Measurements from ENCODE around the gene STARD5. TPM values are rescaled to one million over a fixed set of nuclear protein-coding genes. Genes with fewer than 3 reads are reported as not detected.

The STARD5 gene
- total RNA-seq, 4 donors from 2014 or later = 2.7 to 8.0 (median 5.0) TPM

GRCh38 chr15:81263477-81263876 lies 60.5 kb downstream of the STARD5 start:
- no peak for TF ChIP-seq CTCF (IDR thresholded peaks at IDR 0.05)
- ATAC-seq (ENCODE audit: low FRiP score) (no peak), DNase-seq (ENCODE audit: low spot score) (no peak)

GRCh38 chr15:81261172-81261811 lies 62.6 kb downstream of the STARD5 start:
- no peak for TF ChIP-seq CTCF (IDR thresholded peaks at IDR 0.05)
- ATAC-seq (ENCODE audit: low FRiP score) = no peak
- DNase-seq (ENCODE audit: low spot score) = no peak

- TF ChIP-seq CTCF (IDR thresholded peaks at IDR 0.05) = no peak
- no peak for DNase-seq (ENCODE audit: low spot score)
Measured at GRCh38 chr15:81259760-81260298, 64.1 kb downstream of the STARD5 start.

More at GRCh38 chr15:81259760-81260298, 64.1 kb downstream of the STARD5 start:
- no peak for ATAC-seq (ENCODE audit: low FRiP score)

Other genes with a start within 250 kb of the STARD5 start
- gene CFAP161, start 189.9 kb downstream of the STARD5 start, total RNA-seq = 1 to 10 TPM in 1 of 4 donors, under 1 TPM in 1, not detected in 2; 0.48 to 1.1 TPM
- 10 to 100 TPM; 22.7 to 45.8 (median 34.4) TPM for gene IL16, start 127.3 kb downstream of the STARD5 start, total RNA-seq
- gene TMC3, start 50.1 kb upstream of the STARD5 start, total RNA-seq = under 1 TPM in 1 of 4 donors, not detected in 3; 0.32 TPM

Measured in omental fat pad (tissue), 4 donors.